Aorta (tissue), 5 donors: Measurements from ENCODE around the gene PLXNC1. TPM values are rescaled to one million over a fixed set of nuclear protein-coding genes. Genes with fewer than 3 reads are reported as not detected.

Source experiments
- ATAC-seq: fragments of 200-7000 bp; cut with Tn5 transposase; one replicate; pipeline ENCODE4 v1.9.1; 2022; ENCODE audit warnings: moderate library complexity; ENCODE audit not compliant: low FRiP score
- DNase-seq, 2 donors: peaks; one replicate each; pipeline ENCODE4 v3.0.0-alpha.2; 2020
- H3K27ac ChIP-seq, 2 donors: one replicate each; pipeline ENCODE4 v1.5.1; 2013; ENCODE audit warnings: low read length in 2 of 2, mild to moderate bottlenecking in 2 of 2, moderate library complexity in 2 of 2, control low read depth in 1 of 2, inconsistent platforms in 1 of 2, low read depth in 1 of 2
- H3K27me3 ChIP-seq, 2 donors: one replicate each; pipeline ENCODE4 v1.6.1; 2013; ENCODE audit warnings: control low read depth in 1 of 2, low read length in 1 of 2, mild to moderate bottlenecking in 1 of 2, moderate library complexity in 1 of 2; ENCODE audit not compliant: insufficient read depth in 2 of 2, control insufficient read depth in 1 of 2
- H3K36me3 ChIP-seq, 2 donors: one replicate each; pipeline ENCODE4 v1.6.1; 2013; ENCODE audit warnings: control low read depth in 1 of 2, low read length in 1 of 2, mild to moderate bottlenecking in 1 of 2; ENCODE audit not compliant: insufficient read depth in 2 of 2, control insufficient read depth in 1 of 2
- H3K4me1 ChIP-seq, 2 donors: one replicate each; pipeline ENCODE4 v1.6.1; 2013; ENCODE audit warnings: low read length in 2 of 2, control low read depth in 1 of 2, mild to moderate bottlenecking in 1 of 2, moderate library complexity in 1 of 2; ENCODE audit not compliant: insufficient read depth in 2 of 2, control insufficient read depth in 1 of 2
- H3K4me3 ChIP-seq, 2 donors: one replicate each; pipeline ENCODE4 v1.5.1; 2013; ENCODE audit warnings: low read length in 2 of 2, control low read depth in 1 of 2, mild to moderate bottlenecking in 1 of 2
- H3K9me3 ChIP-seq: one replicate; pipeline ENCODE4 v1.6.1; 2013; ENCODE audit warnings: mild to moderate bottlenecking, low read length; ENCODE audit not compliant: control insufficient read depth
- WGBS, 2 donors: extraction: QIAGEN DNeasy Blood & Tissue Kit; methylation state at CpG; one replicate each; pipeline ENCODE4 v1.1.7; 2013; 5-methylcytosine and 5-hydroxymethylcytosine counted together
- intact Hi-C, 2 donors: fragments of 100-400 bp; cut with DNase I; formaldehyde crosslinking; loops; one replicate each; pipeline versions ENCODE4 v1.14.2 to v1.15.0; 2022
- polyA plus RNA-seq, 2 donors: library from polyadenylated mRNA; stranded (reverse); fragments of 200-250 nt; gene quantifications; one replicate each; pipeline ENCODE4 v1.2.3, GENCODE V29; 2013
- total RNA-seq, 2 donors: library from RNA; stranded (reverse); fragmentation: NEBNext Ultra II Directional; extraction: Animal tissue kit (Norgen Biotek cat#: 25700); gene quantifications; one replicate each; pipeline ENCODE4 v1.2.1, GENCODE V29; 2021
- donor health status: healthy with polysubstance abuse.
- donor health status: Bipolar disorder and iron deficiency.
- donor health status: DM: no; HTN: no; CAD: no.
- donor health status: DM: no; HTN: no; CAD: no.
- donor health status: DM: yes; HTN: yes; CAD: no.

The PLXNC1 gene
- total and polyA plus RNA-seq, 4 donors: 1.2 to 26.8 (median 5.4) TPM

DNA sequence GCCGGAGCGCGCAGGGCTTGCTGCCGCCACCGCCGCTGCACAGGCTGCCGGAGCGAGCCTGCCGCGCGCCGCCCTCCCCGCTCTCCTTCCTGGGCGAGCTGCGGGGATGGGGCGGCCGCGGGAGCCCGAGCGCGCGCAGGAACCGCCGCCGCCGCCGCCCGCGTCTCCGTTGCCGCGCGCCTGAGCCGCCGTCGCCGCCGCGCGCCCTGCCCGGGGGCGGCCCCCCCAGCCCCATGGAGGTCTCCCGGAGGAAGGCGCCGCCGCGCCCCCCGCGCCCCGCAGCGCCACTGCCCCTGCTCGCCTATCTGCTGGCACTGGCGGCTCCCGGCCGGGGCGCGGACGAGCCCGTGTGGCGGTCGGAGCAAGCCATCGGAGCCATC is 352 bp downstream of the PLXNC1 start:
- ATAC-seq (no peak), DNase-seq (peak in 1 of 2 donors; percentile 84)
- Histone ChIP-seq H3K4me1 (no peaks in the 10 kb centered on the region), H3K36me3 (no peaks in the 10 kb centered on the region), H3K27me3 (no peaks in the 10 kb centered on the region), H3K9me3 (no peaks in the 10 kb centered on the region), H3K4me3 (peak overlapping the region; percentile 42 to 55), H3K27ac (no peak overlapping the region)
- 0 to 1% methylated on average over 22 to 62 of the region's 62 CpGs for WGBS, 2 donors
- intact Hi-C loops: loop anchor here in 1 of 2 donors (10.0 kb wide), 1 partner anchor 286 kb away; no protein-coding TSS in a partner anchor

DNA sequence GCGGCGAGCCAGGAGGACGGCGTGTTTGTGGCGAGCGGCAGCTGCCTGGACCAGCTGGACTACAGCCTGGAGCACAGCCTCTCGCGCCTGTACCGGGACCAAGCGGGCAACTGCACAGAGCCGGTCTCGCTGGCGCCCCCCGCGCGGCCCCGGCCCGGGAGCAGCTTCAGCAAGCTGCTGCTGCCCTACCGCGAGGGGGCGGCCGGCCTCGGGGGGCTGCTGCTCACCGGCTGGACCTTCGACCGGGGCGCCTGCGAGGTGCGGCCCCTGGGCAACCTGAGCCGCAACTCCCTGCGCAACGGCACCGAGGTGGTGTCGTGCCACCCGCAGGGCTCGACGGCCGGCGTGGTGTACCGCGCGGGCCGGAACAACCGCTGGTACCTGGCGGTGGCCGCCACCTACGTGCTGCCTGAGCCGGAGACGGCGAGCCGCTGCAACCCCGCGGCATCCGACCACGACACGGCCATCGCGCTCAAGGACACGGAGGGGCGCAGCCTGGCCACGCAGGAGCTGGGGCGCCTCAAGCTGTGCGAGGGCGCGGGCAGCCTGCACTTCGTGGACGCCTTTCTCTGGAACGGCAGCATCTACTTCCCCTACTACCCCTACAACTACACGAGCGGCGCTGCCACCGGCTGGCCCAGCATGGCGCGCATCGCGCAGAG is 873 bp downstream of the PLXNC1 start:
- no peak overlapping the region for H3K27ac ChIP-seq
- peak; percentile 69 to 82 for DNase-seq

GRCh38 chr12:94149781-94150239 is 1.4 kb downstream of the PLXNC1 start:
- intact Hi-C loops: loop anchor here in 1 of 2 donors (10.0 kb wide), 1 partner anchor 285 kb away; no protein-coding TSS in a partner anchor
- Histone ChIP-seq H3K4me3 (no peak overlapping the region), H3K27me3 (no peaks in the 10 kb centered on the region), H3K27ac (no peak overlapping the region), H3K36me3 (no peaks in the 10 kb centered on the region), H3K4me1 (no peaks in the 10 kb centered on the region), H3K9me3 (no peaks in the 10 kb centered on the region)
- peak; percentile 3 for ATAC-seq
- WGBS, 2 donors: 0 to 1% methylated on average over 43 to 49 of the region's 49 CpGs
- peak in 1 of 2 donors; percentile 72 for DNase-seq

More for the DNA sequence above, 873 bp downstream of the PLXNC1 start:
- Histone ChIP-seq H3K36me3 (no peaks in the 10 kb centered on the region), H3K4me1 (no peaks in the 10 kb centered on the region), H3K4me3 (peak overlapping the region; percentile 42 to 55), H3K27me3 (no peaks in the 10 kb centered on the region), H3K9me3 (no peaks in the 10 kb centered on the region)
- intact Hi-C loops: loop anchor here in 1 of 2 donors (10.0 kb wide), 1 partner anchor 286 kb away; no protein-coding TSS in a partner anchor
- WGBS, 2 donors: 1% methylated on average over 74 to 76 of the region's 76 CpGs
- peak; percentile 8 for ATAC-seq

DNA sequence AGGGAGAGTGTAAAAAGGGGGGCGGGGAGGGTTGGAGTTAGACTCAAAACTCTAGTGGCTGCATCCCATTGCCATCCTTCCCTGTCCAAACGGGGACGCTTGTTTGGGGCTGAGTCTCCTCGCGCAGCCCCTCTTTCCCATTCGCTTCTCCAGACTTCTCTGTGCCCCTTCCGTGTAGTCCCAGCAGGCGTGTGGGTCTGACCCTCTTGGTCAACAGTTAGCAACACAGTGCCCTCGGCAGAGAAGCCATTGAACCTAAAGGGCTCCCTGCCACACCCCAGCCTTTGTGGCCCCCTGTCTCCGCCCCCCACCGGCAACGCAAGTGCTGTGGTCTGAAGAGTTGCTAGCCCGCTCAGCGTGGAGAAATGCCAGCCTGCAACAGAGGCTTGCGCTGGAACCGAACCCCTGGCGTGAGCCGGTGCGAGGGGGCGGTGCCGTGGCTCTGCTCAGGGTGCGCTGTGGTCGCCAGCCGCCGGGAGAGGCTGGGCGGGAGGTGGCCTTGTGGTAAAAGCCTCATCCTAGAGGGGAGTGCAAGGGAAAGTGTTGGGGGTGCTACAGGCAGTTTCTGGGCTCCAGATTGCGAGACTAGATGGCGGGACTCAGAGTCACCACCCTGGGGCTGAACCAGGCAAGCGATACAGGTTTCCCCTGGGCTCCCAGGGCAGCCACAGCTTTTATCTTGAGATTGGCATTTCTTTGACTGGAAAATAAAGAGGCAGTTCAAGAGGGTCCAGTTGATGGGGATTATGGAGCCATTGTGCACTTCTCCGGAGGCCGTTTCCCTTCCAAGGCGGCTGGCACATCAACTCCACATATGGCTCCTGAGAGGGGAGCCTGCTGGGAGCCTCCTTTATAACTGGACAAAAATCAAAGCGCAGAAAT is 2.1 kb downstream of the PLXNC1 start:
- Histone ChIP-seq H3K27me3 (no peaks in the 10 kb centered on the region), H3K4me3 (no peak overlapping the region), H3K27ac (no peak overlapping the region), H3K36me3 (no peaks in the 10 kb centered on the region), H3K9me3 (no peaks in the 10 kb centered on the region), H3K4me1 (no peaks in the 10 kb centered on the region)
- ATAC-seq (no peak), DNase-seq (peak; percentile 61 to 81)
- intact Hi-C loops: no loop called here
- 13 to 19% methylated on average over 33 of the region's 33 CpGs for WGBS, 2 donors

- Histone ChIP-seq H3K27ac (no peak overlapping the region), H3K9me3 (no peaks in the 10 kb centered on the region), H3K4me3 (no peak overlapping the region), H3K4me1 (no peaks in the 10 kb centered on the region), H3K27me3 (no peaks in the 10 kb centered on the region), H3K36me3 (no peaks in the 10 kb centered on the region)
- intact Hi-C loops: no loop called here
- ATAC-seq (no peak), DNase-seq (no peak)
- WGBS, 2 donors: 52 to 68% methylated on average over 8 of the region's 8 CpGs
Measured at GRCh38 chr12:94151582-94151981, 3.2 kb downstream of the PLXNC1 start.

- Histone ChIP-seq H3K9me3 (no peaks in the 10 kb centered on the region), H3K27ac (no peak overlapping the region), H3K36me3 (no peaks in the 10 kb centered on the region), H3K4me3 (no peak overlapping the region), H3K4me1 (no peaks in the 10 kb centered on the region), H3K27me3 (no peaks in the 10 kb centered on the region)
- ATAC-seq (no peak), DNase-seq (no peak)
- 36 to 44% methylated on average over 5 of the region's 5 CpGs for WGBS, 2 donors
- intact Hi-C loops: no loop called here
Measured at GRCh38 chr12:94152292-94153078, 4.1 kb downstream of the PLXNC1 start.

GRCh38 chr12:94157181-94157580 is 8.8 kb downstream of the PLXNC1 start:
- intact Hi-C loops: no loop called here

DNA sequence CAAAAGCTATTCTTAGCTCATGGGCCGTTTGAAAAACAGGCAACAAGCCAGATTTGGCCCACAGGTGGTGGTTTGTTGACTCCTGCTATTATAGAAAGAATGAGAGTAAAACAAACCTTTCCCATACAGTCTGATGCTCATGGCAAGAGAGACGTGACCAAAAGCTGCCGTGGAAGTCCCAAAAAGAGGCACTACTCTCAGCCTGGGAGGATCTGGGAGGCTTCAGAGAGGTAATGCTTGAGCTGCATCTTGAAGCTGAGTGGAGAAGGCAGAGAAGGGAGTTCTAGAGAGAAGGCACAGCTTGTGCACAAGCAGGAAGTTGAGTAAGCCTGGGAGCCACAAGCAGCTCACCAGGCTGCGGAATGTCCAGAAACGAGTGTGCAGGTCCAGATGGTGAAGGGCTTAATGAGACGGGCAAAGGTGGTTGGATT is 9.6 kb downstream of the PLXNC1 start:
- intact Hi-C loops: no loop called here
- H3K4me3 ChIP-seq: no peak overlapping the region
- ATAC-seq (no peak), DNase-seq (no peak)
- H3K27me3 ChIP-seq: no peaks in the 10 kb centered on the region
- peaks cover 2% of the 10 kb centered on the region for H3K9me3 ChIP-seq
- no peaks in the 10 kb centered on the region for H3K36me3 ChIP-seq
- 69 to 75% methylated on average over 6 of the region's 6 CpGs for WGBS, 2 donors
- H3K27ac ChIP-seq: no peak overlapping the region
- no peaks in the 10 kb centered on the region for H3K4me1 ChIP-seq

More at GRCh38 chr12:94157181-94157580, 8.8 kb downstream of the PLXNC1 start:
- H3K4me3 ChIP-seq: no peak overlapping the region
- no peaks in the 10 kb centered on the region for H3K27me3 ChIP-seq
- ATAC-seq: no peak
- H3K9me3 ChIP-seq: peaks cover 1% of the 10 kb centered on the region
- 93 to 94% methylated on average over 3 of the region's 3 CpGs for WGBS, 2 donors
- H3K4me1 ChIP-seq: no peaks in the 10 kb centered on the region
- DNase-seq: no peak
- no peaks in the 10 kb centered on the region for H3K36me3 ChIP-seq
- H3K27ac ChIP-seq: no peak overlapping the region
